ENCODE results near the gene GLIS2. TPM values are rescaled to one million over a fixed set of nuclear protein-coding genes. Genes with fewer than 3 reads are reported as not detected.
A peak's percentile ranks its signal among the peaks of the same experiment; 100 is the strongest.

Gene GLIS2
- total RNA-seq, 1 experiment from 2014 or later: 6.7 TPM

DNA sequence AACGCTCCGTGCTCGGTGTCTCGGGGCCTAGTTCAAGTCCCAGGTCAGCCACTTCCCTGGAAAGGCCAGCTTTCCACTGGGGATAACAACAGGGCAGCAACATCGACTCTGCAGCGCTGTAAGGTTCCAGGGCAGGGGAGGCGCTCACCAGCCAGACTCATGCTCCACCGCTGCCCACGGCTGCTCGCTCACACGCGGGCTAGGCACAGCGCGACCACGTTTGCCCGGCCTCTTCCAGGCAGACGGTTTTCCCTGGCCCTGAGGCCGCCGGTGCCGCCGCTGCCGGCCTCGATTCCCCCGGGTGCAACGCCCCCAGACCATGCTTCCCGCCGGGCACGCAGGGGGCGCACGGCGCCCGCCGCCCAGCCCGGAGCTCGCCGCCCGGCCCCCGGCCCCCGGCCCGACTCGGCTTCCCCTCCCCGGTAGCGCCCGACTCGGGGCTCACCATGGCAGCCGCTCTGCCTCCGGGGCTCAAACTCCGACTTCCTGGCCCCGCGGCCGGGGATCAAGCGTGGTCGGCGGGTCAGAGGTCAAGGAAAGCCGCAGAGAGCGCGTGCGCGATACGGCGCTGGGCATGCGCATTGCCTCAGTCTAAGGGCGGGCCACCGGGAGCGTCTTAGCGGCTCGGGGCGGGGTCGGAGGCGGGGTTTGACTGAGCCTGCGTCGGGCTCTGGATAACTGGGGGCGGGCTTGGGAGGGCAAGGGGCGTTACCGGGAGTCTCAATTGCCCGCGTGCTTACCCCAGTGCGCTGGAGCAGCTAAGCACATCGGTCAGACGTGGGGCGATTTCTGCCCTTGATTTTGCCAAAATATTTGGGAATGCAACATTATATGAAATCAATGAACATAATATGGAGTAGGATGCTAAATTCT, 35.2 kb downstream of the GLIS2 start, which contains the start of gene PAM16:
TSS of gene PAM16 (minus strand) at position 535 of the 873 bp plus-strand sequence. CDS start at position 448, 87 bp downstream.
- peak; percentile 97 for DNase-seq (ENCODE audit: low spot score)

DNA sequence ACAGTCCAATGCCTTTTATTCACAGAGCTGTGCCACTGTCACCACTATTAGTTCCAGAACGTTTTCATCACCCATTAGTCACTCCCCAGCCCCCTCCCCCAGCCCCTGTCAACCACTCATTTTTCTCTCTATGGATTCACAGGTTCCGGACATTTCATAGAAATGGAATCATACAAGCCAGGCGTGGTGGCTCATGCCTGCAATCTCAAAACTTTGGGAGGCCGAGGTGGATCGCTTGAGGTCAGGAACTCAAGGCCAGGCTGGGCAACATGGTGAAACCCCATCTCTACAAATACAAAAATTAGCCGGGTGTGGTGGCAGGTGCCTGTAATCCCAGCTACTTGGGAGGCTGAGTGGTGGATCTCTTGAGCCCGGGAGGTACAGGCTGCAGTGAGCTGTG, 36.0 kb downstream of the GLIS2 start:
- DNase-seq (ENCODE audit: low spot score): no peak

DNA sequence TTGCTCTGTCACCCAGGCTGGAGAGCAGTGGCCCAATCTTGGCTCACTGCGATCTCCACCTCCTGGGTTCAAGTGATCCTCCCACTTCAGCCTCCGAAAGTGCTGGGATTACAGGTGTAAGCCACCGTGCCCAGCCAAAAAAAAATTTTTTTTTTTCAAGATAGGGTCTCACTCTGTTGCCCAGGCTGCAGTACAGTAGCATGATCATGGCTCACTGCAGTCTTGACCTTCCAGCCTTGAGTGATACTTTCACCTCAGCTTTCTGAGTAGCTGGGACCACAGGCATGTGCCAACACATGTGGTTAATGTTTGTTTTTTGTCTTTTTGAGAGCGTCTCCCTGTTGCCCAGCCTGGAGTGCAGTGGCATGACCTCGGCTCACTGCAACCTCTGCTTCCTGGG, 37.0 kb downstream of the GLIS2 start:
- no peak for DNase-seq (ENCODE audit: low spot score)

- DNase-seq (ENCODE audit: low spot score): no peak
Observed at GRCh38 chr16:4353675-4354074, 37.8 kb downstream of the GLIS2 start.

DNA sequence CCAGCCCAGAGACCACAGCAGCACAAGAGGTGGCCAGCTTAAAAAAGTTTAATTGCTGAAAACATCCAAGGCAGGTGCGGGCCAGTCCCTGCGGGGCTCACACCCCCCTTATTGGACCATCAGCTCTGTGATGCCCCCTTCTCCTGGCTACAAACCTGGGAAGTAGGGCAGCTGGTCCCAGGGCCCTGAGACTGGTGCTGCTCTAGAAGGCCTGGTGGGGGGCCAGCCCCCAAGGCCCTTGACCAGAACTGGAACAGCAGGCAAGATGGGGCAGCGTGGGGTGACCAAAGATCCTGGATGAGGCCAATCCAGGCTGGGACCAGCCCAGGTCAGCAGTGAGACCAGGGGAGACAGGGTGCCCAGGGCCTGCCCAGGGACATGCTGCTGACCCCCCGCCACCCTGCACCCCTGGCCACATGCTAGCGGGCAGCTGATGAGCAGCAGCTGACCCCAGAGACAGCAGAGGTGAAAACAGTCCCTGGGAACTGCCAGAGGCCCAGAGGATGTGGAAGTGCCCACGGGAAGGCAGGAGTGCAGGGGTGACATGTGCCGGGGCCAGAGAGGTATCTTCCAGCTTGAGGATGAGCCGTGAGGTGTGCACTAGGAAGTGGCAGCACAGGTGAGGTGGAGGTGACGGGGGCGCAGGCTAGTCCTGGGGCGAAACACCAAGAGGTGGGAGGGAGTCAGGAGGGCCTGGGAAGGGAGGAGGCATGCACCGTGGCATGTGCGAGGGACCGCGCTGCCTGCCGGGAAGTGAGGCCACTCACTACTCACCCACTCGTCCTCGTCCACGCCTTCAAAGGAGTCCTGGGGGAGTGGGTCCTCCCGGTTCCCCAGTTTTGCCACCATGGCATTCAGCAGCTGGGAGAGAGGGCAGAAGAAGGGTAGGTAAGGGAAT, 38.9 kb downstream of the GLIS2 start:
- DNase-seq (ENCODE audit: low spot score): no peak

GRCh38 chr16:4356820-4357219, 41.0 kb downstream of the GLIS2 start:
- no peak for DNase-seq (ENCODE audit: low spot score)

DNA sequence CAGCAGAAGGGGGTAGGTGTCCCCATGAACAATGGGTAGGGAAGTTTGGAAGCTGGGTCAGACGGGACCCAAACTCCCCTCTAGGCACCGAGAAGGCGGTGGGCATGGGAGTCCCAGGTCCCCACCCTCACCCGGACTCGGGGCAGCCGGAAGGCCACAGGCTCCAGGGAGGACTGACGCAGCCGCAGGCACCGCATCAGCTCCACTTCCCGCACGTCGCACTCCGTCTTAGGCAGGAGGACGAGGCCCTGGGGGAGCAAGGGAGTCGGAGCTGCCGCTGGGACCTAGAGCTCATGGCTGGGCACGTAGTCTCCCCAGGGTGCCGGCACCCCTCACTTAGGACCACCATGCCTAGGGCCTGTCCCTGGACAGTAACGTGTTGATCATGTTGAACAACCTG, 42.4 kb downstream of the GLIS2 start:
- DNase-seq (ENCODE audit: low spot score): no peak

DNA sequence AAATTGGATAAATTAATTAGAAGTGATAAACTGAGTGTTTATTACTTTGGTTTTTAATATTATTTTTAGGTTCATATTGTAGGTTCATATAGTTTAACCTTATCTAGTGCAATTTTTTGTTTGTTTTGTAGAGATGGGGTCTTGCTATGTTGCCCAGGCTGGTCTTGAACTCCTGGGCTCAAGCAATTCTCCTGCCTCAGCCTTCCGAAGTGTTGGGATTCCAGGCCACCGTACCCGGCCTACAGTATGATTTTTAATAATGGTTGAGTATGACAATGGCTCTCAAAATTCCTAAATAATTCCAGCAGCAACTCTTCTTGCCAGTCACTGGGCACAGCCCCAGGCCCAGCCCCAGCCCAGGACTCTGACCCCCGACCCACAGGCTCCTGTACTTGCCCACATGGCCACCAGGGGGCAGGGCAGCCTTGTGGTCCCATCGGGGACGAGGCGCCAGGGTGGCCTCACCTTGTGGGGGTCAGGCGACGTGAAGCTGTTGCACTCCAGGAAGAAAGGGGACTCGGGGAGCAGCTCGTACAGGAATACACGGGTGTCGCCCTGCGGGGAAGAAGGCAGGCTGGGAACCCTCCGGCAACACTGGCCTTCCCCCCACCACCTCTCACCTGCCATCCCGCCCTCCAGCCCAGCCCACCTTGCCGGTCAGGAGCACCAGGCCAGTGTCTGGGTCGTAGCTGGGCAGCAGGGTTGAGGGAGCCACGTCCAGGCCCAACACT, 43.1 kb downstream of the GLIS2 start:
- DNase-seq (ENCODE audit: low spot score): peak; percentile 65

- DNase-seq (ENCODE audit: low spot score): no peak
Observed at GRCh38 chr16:4359914-4360313, 44.0 kb downstream of the GLIS2 start.

DNA sequence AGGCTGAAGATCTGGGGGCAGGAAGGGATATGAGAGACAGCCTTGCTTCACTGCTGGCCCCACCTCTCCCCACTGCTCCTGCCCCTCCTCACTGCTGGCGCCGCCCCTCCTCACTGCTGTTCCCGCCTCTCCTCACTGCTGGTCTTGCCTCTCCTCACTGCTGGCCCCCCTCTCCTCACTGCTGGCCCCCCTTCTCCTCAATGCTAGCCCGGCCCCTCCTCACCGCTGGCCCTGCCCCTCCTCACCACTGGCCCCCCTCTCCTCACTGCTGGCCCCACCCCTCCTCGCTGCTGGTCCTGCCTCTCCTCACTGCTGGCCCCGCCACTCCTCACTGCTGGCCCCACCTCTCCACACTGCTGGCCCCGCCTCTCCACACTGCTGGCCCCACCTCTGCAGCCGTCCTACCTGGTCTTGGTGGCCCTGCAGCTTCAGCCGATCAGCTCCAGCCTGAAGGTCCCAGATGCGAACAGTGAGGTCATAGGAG, 44.7 kb downstream of the GLIS2 start:
- DNase-seq (ENCODE audit: low spot score): no peak

- no peak for DNase-seq (ENCODE audit: low spot score)
Observed at GRCh38 chr16:4361033-4361943, 45.4 kb downstream of the GLIS2 start.

GRCh38 chr16:4361944-4362311, 46.1 kb downstream of the GLIS2 start:
- DNase-seq (ENCODE audit: low spot score): no peak

GRCh38 chr16:4362476-4363135, 46.7 kb downstream of the GLIS2 start:
- DNase-seq (ENCODE audit: low spot score): no peak

- no peak for DNase-seq (ENCODE audit: low spot score)
Observed at GRCh38 chr16:4364196-4365013, 48.5 kb downstream of the GLIS2 start.

GRCh38 chr16:4365014-4365406, 49.1 kb downstream of the GLIS2 start:
- DNase-seq (ENCODE audit: low spot score): no peak

DNA sequence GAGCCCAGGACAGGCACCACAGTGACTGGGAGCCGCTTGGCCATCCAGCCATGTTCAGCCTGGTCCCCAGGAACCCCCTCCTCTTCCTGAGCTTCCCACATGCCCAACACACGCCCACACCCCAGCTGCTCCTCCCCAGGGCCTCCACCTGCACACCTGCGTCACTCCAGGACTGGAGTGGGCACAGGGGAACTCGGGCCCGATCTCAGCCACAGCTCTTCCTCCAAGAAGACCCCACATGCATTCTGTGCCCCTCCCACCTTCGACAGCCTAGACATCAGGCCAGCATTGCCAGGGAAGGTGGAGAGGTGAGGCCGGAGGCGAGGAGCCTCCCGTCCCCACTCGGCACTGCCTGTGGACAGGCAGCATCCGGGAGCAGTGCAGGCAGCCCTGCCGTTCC, 49.7 kb downstream of the GLIS2 start:
- DNase-seq (ENCODE audit: low spot score): no peak

DNA sequence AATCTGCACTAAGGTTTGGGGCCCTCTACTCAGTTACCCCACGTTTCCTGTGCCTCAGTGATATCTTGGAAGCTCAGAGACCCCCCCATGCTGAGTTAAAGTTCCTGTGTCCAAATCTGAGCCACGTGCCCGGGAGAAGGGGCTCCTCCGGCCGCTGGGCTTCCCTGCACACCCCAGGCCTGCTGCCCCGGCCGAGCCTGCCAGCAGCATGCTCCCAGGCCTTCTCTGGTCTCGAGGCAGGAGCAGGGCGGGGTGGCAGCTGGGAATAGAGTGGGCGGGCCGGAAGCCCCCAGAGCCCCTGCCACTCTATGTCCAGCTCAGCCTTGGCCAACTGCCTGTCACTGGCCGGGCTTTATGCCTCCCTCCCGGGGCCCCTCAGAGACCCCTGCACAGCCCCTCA, 50.1 kb downstream of the GLIS2 start:
- no peak for DNase-seq (ENCODE audit: low spot score)

GRCh38 chr16:4367393-4367856, 51.6 kb downstream of the GLIS2 start:
- no peak for DNase-seq (ENCODE audit: low spot score)

Data from HT-29 (cell line).